ENCODE data around the gene LTBP2.

The LTBP2 gene

DNA sequence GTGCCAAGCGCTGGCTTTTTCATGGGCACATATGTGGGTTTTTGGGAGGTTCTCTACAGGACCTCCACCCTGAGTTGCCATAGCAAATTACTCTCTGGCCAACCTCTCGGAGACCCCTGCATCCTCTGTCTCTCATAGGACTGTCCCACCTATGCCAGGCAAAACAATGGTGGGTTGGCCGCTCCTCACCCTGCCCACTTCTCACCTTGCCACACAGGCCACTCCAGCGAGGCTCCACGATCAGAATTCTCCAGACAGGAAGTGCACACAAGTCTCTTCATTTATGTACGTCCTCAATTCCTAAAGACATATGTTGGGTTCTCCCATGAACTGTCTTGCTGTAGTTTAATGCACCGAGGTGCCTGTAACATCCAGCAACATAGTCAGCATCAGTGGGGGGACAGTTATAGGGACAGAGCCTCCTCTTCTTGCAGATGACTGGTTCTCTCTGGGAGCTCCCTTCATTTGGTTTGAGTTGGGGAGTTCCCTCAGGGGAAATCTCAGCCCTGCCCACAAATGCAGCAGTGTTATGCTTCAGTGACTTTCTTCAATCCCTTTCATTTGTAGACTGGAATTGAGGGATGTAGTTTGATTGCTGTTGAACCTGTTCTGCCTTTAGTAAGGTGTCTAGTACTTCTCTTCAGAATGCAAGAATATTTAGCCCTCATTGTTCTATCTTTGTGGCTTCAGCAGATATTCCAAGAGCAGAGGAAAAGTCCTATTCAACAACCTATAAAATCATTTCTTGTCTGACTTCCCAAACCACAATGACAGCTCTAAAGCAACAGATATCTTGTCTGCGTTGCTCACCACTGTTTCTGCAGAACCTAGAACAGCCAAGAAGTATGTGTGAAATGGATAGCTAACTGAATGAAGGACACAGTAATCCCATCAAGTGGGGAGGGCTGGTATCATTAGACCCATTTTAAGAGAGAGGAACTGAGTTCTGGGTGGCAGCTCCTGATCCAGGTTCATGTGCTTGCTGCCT, 2.8 kb upstream of the LTBP2 start:
- peaks cover 4% of the 10 kb centered on the region for H3K9me3 ChIP-seq (ENCODE audit: low read length)
- H3K36me3 ChIP-seq (ENCODE audit: insufficient read depth, low read length), result no peaks in the 10 kb centered on the region
- H3K4me1 ChIP-seq (ENCODE audit: insufficient read depth, low read length), result no peaks in the 10 kb centered on the region
- H2AFZ ChIP-seq (ENCODE audit: low read depth, low read length), result no peak overlapping the region
- H3K27me3 ChIP-seq (ENCODE audit: insufficient read depth, low read length), result peaks cover 40% of the 10 kb centered on the region
- H3K4me3 ChIP-seq (ENCODE audit: low read length), result no peak overlapping the region

DNA sequence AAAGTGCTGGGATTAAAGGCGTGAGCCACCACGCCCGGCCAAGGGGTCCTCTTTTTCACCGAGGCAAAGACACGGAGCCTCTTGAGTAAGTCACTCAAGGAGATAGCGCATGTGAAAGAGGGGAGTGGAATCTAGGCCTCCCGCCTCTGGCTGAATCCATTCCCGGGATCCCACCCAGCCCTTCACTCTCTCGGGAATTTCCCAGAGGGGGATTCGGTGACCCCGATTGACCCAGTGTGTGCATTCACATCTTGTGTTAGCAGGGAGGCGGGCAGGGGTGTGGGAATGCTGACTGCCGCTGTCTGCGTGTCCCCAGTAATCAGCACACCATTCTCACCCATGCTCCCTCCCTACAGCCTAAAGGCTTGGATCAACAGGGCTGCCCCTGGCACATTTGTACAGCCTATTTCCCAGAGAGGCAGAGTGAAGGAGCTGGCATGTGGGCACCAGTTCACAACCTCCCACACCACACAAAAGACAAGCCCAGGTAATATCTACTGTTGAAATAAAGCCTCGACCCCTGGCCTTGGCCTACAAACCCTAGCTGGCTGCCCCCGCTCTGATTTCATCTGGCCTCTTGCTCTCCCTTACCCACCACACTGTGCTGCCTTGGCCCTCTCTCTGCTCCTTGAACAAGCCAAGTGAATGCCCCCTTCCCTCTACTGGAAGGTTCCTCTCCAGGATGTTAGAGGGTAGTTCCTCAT, 1.3 kb upstream of the LTBP2 start:
- Histone ChIP-seq H3K27me3 (ENCODE audit: insufficient read depth, low read length) (peaks cover 38% of the 10 kb centered on the region), H2AFZ (ENCODE audit: low read depth, low read length) (no peak overlapping the region), H3K4me1 (ENCODE audit: insufficient read depth, low read length) (no peaks in the 10 kb centered on the region), H3K4me3 (ENCODE audit: low read length) (no peak overlapping the region), H3K9me3 (ENCODE audit: low read length) (peaks cover 4% of the 10 kb centered on the region), H3K36me3 (ENCODE audit: insufficient read depth, low read length) (no peaks in the 10 kb centered on the region)

DNA sequence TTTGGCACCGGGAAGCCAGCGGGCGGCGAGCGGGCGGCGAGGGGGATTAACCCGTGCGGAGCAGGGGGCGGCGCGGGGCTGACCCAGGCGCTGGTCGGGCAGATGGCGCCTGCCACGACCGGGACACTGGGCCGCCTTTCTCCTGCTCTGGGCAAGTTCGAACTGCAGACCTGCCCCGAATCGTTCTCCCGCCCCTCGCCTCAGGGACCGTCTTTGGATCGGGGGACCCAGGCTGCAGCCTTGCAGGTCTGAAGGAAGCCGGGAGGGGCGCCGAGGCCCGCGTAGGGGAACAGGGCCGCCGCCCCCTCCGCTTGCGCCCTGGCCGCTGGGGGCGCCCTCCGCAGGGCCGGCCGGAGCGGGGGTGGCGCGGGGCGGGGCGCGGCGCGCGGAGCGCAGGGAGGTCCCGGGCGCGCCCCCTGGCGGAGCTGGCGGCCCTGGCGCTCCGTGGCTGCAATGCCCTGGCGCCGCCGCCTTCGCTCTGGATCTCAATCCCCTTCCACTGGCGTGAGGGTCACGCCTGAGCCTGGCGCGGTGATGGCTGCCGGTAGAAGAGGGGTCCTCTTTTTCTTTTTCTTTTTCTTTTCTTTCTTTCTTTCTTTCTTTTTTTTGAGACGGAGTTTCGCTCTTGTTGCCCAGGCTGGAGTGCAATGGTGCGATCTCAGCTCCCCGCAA, 449 bp upstream of the LTBP2 start:
- Histone ChIP-seq H3K27me3 (ENCODE audit: insufficient read depth, low read length) (peaks cover 36% of the 10 kb centered on the region), H3K36me3 (ENCODE audit: insufficient read depth, low read length) (no peaks in the 10 kb centered on the region), H3K4me1 (ENCODE audit: insufficient read depth, low read length) (no peaks in the 10 kb centered on the region), H2AFZ (ENCODE audit: low read depth, low read length) (peak overlapping the region; percentile 98), H3K9me3 (ENCODE audit: low read length) (peaks cover 4% of the 10 kb centered on the region), H3K4me3 (ENCODE audit: low read length) (peak overlapping the region; percentile 51)

DNA sequence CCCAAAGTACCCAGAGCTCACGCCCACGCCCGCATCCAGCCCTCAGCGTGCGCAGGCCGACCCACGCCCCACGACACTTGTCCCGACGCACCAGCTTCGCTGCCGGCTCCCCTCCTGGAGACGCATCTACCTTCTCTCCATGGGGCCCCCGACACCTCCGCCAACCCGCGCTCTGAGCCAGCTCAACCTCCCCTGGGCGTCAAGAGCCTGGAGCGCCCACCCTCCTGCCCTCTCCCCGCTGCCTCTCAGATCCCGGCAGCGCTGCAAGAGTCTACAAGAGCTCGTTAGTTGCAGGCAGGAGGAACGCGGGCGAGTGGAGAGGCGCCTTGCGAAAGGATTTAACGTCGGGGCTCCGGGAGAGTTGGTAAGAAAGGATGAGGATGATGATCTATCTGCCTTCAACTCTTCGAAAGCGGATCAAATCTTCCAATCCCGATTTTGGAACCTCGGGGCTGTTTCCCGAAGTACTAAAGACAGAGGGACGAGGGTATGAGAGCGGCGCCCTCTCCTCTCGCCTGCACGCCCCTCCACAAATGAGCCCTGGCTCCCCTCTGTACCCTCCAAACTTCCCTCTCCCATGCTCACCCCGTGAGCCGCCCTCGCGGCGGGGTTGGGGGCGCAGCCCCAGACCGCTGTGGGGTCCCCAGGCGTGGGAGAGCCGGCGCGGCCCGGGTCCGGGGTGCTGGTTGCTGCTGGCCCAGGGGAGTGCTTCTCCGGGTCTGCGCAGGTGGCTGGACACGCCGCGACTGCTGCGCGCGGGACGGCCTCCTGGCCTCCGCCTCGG, 979 bp downstream of the LTBP2 start:
- Histone ChIP-seq H2AFZ (ENCODE audit: low read depth, low read length) (no peak overlapping the region), H3K9me3 (ENCODE audit: low read length) (peaks cover 4% of the 10 kb centered on the region), H3K36me3 (ENCODE audit: insufficient read depth, low read length) (no peaks in the 10 kb centered on the region), H3K27me3 (ENCODE audit: insufficient read depth, low read length) (peaks cover 33% of the 10 kb centered on the region), H3K4me1 (ENCODE audit: insufficient read depth, low read length) (no peaks in the 10 kb centered on the region), H3K4me3 (ENCODE audit: low read length) (peak overlapping the region; percentile 51)

DNA sequence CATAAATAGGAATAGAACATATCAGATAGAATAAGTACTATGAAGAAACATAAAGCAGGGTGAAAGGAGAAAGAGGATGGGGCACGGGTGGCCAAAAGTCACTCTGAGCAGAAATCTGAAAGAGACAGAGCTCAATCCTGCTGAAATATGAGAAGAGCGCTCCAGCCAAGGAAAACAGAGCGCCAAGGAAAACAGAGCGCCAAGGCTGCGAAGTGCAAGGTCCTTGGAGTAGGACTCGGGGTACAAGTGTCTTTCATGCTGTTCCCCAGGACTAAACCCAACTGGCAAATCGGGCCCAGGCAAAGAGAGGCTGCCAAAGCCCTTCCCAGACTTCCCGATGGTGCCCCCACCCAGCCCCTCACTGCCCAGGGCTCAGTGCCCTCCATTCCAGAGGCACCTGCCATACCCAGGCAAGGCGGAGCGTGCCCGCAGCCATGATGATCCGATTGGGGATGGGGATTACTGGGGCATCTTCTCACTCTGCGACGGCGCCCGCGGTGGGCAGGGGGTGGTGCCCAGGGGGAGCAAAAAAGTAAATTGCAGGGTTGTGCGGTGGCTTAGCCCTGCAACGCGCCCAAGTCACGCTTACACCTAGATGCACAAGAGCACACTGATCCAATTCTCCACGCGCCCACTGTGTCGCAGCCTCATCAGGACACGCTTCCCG, 1.7 kb downstream of the LTBP2 start:
- H3K36me3 ChIP-seq (ENCODE audit: insufficient read depth, low read length), result no peaks in the 10 kb centered on the region
- H3K4me1 ChIP-seq (ENCODE audit: insufficient read depth, low read length), result no peaks in the 10 kb centered on the region
- peaks cover 34% of the 10 kb centered on the region for H3K27me3 ChIP-seq (ENCODE audit: insufficient read depth, low read length)
- H2AFZ ChIP-seq (ENCODE audit: low read depth, low read length), result no peak overlapping the region
- H3K9me3 ChIP-seq (ENCODE audit: low read length), result peaks cover 4% of the 10 kb centered on the region
- H3K4me3 ChIP-seq (ENCODE audit: low read length), result no peak overlapping the region

DNA sequence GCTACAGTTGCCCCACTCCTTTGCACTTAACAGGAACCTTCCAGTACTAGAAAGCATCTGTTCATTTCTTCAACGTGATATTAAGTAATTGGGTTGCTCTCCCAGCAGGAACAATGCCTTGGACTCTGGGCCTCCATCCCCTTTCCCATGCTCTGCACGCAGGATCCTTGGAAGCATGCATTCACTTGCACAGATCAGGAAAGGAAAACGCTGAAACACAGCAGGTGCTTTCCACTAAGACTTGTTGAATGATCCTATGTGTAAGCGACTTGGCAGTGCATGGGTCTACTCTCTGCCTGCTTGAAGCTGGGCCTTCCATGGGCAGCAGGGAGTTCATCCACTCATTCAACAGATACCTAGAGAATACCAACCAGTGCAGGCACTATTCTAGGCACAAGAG, 2.3 kb downstream of the LTBP2 start:
- Histone ChIP-seq H3K9me3 (ENCODE audit: low read length) (peaks cover 4% of the 10 kb centered on the region), H3K27me3 (ENCODE audit: insufficient read depth, low read length) (peaks cover 34% of the 10 kb centered on the region), H3K4me1 (ENCODE audit: insufficient read depth, low read length) (no peaks in the 10 kb centered on the region), H3K4me3 (ENCODE audit: low read length) (no peak overlapping the region), H3K36me3 (ENCODE audit: insufficient read depth, low read length) (no peaks in the 10 kb centered on the region), H2AFZ (ENCODE audit: low read depth, low read length) (no peak overlapping the region)

DNA sequence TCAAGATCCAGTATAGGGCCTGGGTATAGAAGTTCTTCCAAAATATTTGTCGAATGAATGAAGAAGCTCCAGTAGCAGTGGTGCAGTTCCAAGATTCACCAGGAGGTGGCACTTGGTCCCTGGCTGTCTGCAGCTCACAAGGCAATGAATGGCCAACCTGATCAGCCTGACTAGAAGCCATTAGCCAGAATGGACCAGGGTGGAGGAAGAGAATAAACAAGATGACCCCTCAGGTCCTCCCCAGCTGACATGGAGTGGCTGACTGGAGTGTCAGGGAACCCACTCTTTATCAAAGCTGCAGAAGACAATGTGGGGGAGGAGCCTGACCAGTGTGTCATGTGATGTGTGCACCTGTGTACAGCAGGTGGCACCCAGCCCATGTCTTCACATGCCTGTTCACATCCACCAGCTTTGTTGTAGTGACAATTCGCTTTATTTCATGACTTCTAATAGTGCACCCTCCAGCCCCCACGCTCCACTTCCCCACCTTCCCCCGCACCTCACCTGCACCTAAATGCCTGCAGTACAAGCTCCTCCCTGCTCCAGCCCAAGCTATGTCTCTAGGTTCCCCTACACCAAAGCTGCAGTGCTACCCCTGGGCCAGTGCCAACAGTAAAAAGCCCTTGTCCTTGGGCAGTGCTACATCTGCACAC, 3.0 kb downstream of the LTBP2 start:
- peaks cover 34% of the 10 kb centered on the region for H3K27me3 ChIP-seq (ENCODE audit: insufficient read depth, low read length)
- no peak overlapping the region for H3K4me3 ChIP-seq (ENCODE audit: low read length)
- peaks cover 4% of the 10 kb centered on the region for H3K9me3 ChIP-seq (ENCODE audit: low read length)
- no peak overlapping the region for H2AFZ ChIP-seq (ENCODE audit: low read depth, low read length)
- H3K4me1 ChIP-seq (ENCODE audit: insufficient read depth, low read length), result no peaks in the 10 kb centered on the region
- no peaks in the 10 kb centered on the region for H3K36me3 ChIP-seq (ENCODE audit: insufficient read depth, low read length)

DNA sequence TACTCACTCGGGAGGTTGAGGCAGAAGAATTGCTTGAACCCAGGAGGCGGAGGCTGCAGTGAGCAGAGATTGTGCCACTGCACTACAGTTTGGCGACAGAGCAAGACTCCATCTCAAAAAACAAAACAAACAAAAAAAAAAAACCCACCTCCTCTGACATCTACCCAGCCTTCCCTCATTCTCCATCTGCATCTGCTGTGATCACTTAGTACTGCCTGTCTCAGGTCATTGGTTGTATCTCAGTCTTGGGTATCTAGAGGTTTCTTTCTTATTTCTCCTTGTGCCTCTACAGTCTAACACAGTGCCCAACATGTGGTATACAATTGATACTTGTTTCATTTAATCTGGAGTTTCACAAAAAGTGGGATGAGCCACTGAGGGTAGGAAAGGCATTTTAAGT, 5.3 kb downstream of the LTBP2 start:
- Histone ChIP-seq H3K27me3 (ENCODE audit: insufficient read depth, low read length) (peaks cover 28% of the 10 kb centered on the region), H3K9me3 (ENCODE audit: low read length) (peaks cover 4% of the 10 kb centered on the region), H3K4me3 (ENCODE audit: low read length) (no peak overlapping the region), H3K36me3 (ENCODE audit: insufficient read depth, low read length) (no peaks in the 10 kb centered on the region), H2AFZ (ENCODE audit: low read depth, low read length) (no peak overlapping the region), H3K4me1 (ENCODE audit: insufficient read depth, low read length) (no peaks in the 10 kb centered on the region)

DNA sequence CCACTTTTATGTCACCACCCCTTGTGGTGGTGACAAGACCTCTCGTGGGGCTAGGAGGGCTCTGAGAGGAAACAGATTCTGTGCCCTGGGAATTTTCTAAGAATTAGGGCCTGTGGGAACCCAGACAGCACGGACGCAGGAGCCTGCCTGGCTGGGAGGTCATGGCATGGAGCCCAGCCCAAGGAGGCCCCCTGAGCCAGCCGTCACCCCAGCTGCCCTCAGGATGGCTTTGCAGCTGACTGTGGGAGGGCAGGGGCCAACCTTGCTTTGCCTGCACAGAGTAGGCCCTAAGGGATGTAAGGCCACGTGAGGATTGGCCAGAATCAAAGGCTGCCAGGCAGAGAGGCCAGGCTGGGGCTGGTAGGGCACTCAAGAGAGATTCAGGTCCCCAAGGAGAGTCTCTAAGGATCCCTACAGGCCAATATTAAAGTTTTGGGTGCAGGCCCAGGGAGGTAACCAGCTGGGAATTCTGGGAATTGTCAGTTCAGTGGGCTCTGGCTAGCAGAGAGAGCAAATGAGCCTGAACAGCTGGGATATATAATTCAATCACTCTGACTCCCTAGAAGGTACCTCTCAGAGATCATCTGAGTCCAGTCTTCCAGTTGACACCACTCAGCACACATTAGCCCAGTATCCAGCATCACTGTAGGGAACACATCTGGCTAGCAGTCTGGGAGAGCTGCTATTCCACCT, 6.4 kb downstream of the LTBP2 start:
- peaks cover 17% of the 10 kb centered on the region for H3K27me3 ChIP-seq (ENCODE audit: insufficient read depth, low read length)
- H3K36me3 ChIP-seq (ENCODE audit: insufficient read depth, low read length), result no peaks in the 10 kb centered on the region
- H3K9me3 ChIP-seq (ENCODE audit: low read length), result peaks cover 3% of the 10 kb centered on the region
- H3K4me1 ChIP-seq (ENCODE audit: insufficient read depth, low read length), result no peaks in the 10 kb centered on the region
- no peak overlapping the region for H3K4me3 ChIP-seq (ENCODE audit: low read length)
- H2AFZ ChIP-seq (ENCODE audit: low read depth, low read length), result no peak overlapping the region

DNA sequence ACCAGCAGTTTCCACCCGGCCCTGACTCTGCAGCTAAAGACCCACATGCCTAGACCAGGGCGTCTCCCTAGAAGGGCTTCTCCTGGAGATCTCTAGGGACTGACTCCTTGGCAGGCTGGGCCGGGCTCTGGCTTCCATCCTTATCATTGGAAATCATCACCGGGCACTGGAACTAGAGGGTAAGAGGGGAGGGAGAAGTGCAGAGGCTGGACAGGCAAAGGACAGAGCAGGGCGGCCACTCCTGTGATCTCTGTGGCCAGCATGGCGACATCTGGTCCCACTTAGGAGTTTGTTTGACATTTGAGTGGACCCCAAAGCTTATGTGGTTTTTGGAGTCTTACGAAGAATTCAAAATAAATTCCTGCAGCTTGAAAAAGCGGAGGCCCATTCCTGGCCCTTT, 7.1 kb downstream of the LTBP2 start:
- peaks cover 9% of the 10 kb centered on the region for H3K27me3 ChIP-seq (ENCODE audit: insufficient read depth, low read length)
- no peaks in the 10 kb centered on the region for H3K4me1 ChIP-seq (ENCODE audit: insufficient read depth, low read length)
- no peaks in the 10 kb centered on the region for H3K36me3 ChIP-seq (ENCODE audit: insufficient read depth, low read length)
- H2AFZ ChIP-seq (ENCODE audit: low read depth, low read length), result no peak overlapping the region
- no peak overlapping the region for H3K4me3 ChIP-seq (ENCODE audit: low read length)
- no peaks in the 10 kb centered on the region for H3K9me3 ChIP-seq (ENCODE audit: low read length)

DNA sequence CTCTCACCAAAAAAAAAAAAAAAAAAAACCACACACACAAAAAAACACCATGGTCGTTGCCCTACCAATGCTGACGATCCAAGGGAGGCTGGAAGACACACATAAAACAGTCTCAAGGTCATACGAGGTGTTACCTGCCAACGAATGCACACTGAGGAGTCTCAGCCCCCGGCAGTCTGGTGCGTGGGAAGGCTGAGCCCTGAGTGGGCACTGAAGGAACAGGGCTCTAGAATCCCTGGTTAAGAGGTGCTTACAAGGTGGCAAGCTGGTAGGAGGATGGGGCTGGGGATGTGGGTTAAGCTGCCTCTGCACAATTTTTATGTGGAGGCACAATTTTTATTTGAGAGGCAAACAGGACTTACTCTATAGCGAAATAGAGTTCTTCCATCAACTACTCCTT, 7.9 kb downstream of the LTBP2 start:
- H3K4me3 ChIP-seq (ENCODE audit: low read length), result no peak overlapping the region
- peaks cover 7% of the 10 kb centered on the region for H3K27me3 ChIP-seq (ENCODE audit: insufficient read depth, low read length)
- H2AFZ ChIP-seq (ENCODE audit: low read depth, low read length), result no peak overlapping the region
- H3K36me3 ChIP-seq (ENCODE audit: insufficient read depth, low read length), result no peaks in the 10 kb centered on the region
- no peaks in the 10 kb centered on the region for H3K9me3 ChIP-seq (ENCODE audit: low read length)
- no peaks in the 10 kb centered on the region for H3K4me1 ChIP-seq (ENCODE audit: insufficient read depth, low read length)
